GM15510 (cell line): Measurements from ENCODE around the gene YWHAG.

Source experiments
- POLR2A ChIP-seq: IDR thresholded peaks from 3 replicates; pipeline ENCODE4 v1.6.1; 2011; ENCODE audit warnings: borderline replicate concordance; ENCODE audit not compliant: insufficient read length; ENCODE audit errors: extremely low read depth

The YWHAG gene

DNA sequence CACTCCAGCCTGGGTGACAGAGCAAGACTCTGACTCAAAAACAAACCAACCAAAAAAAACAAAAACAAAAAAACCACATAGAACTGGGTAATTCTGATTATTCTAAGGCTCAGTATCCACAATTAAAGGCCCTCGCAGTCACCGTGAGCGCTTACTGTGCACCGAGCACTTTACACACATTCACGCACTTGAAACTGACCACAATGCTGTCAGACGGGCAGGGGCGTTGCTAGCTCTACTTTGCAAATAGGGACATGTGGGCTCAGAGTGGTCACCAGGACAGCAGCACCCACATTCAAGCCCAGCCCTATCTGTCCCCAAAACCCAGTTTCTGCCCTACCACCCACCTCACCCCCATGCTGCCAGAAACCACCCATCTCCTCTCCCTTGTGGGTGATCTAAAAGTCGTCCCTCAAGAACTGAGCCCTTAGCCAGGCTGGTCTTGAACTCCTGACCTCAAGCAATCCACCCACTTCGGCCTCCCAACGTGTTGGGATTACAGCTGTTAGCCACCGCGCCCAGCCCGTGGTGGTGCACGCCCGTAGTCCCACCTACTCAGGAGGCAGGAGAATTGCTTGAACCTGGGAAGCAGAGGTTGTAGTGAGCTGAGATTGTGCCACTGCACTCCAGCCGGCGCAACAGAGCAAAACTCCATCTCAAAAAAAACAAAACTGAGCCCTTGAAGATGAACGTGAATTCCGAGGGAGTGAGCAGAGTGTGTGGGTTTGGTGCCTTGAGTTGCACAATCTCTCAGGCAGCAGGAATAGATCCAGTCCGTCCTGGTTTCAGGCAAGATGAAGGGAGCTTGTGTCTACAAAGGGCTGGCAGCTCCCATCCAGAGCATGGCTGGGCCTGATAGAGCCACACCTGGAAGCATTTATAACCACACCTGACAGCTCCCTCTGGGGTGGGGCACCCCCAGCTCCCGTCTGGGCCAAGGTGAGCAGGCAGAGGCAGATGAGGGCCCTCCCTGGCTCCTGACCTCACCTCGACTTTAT, 61.7 kb downstream of the YWHAG start:
- TF ChIP-seq POLR2A = no peak

DNA sequence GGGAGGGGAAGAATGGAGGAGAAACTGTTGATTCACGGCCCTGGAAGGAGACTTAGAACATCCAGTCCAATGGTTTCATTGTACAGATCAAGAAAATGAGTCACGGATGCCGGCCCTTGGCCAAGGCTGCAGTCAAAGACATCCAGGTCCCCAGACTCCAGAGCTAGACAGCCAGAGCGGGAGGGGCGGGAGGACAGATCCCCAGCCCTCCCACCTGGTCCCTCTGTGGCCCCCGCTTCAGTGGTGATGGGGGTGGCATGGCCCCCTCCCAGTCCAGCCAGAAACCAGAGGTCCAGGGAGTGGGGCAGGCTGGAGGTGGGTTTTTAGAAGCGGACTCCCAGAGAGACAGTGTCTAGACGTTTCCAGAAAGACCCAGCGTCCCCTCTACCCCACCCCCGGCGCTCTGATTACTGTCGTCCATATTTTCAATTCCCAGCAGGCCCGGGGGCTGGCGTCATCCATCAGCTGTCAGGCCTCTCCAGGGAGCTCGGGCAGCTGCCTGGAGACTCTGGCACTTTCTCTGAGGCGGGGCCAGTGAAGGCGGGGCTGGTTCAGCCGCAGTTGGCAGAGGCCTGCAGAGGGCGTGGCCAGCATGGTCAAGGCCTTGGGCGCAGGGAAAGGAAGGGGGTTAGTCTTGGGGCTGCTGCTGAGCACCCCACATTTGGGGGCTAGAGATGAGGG, 64.3 kb downstream of the YWHAG start:
- no peak for TF ChIP-seq POLR2A

DNA sequence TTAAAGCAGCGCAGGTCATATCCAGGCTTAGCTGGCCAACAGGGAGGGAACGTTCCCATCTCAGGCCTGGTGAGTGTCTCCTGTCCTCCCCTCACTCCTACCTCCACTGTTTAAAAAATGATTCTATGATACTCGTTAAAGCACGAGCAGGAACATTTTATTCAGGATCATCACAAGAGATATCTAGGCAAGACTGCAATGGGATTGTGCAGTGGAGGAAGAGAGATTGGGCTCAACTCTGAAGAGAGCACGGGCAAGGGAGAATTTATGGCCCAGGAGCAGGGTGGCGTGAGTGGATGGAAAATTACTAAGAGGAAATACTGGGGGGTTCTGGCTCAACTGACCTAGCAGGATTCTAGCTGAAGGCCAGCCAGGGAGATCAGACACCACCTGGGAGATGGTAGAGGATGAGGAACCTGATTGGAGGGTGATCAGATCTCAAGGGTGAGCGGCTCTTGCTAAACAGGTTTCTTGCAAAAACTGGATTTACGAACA, 65.3 kb downstream of the YWHAG start:
- TF ChIP-seq POLR2A = no peak

DNA sequence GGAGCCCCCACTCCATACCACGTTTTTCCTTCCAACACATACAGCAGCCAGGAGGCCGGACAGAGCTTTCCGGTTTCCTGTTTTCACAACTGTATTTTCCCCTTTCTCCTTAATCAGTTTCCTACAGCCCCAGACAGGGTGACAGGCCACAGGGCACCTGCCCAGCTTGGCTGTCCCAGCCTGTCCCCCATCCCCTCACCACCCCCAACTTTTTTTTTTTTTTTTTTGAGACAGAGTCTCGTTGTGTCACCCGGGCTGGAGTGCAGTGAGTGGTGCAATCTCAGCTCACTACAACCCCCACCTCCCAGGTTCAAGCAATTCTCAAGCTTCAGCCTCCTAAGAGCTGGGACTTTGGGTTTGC, 66.6 kb downstream of the YWHAG start:
- no peak for TF ChIP-seq POLR2A

DNA sequence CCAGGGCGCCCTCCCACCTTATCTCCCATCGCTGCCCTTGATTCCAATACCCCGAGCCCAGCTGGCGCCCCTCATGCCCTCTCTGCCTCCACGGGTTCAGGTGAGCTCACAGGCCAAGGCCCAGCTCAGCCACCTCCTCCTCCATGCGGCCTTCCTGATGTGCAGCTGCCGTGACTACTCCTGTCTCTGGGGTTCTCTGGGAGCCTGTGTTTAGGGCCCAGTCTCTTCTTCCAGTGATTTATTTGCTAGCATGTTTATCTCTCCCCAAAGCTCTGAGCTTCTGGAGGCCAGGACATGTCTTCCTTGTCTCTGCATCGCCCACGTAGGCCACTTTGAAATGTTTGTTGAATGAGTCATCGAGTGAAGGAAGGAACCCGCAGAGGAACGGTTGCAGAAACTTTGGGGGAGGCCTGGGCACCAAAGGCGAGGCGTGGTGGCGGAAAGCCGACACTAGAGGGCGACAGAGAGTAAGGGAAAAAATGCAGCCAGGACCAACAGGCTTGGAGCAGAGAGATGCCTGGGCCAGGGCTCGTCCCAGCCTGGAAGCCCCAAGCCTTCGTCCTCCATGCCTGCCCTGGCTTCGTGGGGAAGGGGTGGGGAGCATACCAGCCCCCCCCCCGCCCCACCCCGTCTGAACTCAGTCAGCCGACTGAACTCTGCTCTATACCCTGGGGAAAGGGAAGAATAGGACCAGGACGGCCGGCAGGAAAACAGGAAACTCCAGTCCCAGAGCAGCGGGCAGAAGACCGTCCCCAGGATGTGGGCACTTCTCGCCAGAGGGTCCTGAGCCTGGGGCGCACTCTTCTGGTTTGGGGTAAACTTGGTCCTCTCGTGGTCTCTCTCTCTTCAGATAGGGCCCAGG, 67.2 kb downstream of the YWHAG start:
- TF ChIP-seq POLR2A = no peak

DNA sequence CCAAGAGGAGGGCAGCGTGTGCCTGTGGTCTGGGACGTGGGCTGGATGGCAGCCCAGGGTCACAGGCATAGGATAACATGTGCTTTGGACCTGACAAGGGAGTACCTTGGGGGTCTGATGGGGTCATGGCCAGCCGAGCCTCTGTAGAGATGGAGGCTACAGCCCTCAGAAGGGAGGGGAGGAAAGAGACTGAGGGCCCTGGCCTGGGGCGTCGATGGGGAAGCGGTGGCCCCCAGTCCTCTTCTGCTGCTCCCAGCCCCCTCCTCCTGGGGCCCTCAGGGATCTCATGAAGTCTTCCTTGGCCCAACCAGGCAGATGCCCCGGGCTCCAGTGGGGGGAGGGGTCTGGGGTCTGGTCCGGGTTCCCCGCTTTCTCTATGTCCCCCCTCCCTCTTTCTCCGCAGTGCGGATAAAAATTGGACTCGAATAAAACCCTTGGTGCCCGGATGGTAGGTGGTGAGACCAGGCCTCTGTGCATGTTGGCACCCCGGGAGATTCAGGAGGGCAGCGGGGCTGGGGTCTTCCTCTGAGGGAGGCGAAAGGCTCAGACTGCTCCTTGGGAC, 71.9 kb downstream of the YWHAG start:
- no peak for TF ChIP-seq POLR2A

DNA sequence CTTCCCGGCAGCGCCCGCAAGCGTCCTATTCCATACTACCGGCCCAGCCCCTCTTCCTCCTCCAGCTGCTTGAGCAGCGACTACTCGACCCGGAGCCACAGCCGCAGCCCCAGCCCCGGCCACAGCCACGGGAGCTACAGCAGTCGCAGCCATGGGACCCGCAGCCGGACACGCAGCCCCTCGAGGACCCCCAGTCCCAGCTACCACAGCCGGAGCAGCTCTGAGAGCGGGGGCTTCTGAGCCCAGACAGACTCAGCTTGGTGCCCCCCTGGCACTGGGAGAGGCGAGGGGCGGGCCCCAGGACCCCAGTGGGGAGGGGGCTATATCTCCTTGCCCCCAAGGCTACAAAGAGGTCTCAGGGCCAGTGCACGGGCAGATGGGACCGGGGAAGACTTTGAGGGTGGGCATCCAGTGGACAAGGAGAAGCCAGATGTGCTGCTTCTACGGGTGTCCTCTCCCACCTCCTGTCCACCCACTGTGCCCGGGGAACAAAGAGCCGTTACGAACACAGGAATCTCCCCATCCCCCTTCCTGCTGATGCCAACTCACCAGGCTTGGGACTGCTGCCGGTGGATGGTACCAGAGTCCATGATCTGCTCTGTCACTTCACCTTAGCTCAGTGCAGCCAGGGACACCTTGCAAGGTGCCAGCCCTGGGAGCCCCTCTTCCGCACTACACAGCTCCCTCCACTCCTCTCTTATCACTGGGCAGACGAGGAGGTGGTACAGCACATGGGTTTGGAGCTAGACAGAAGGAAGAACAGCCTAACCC, 73.0 kb downstream of the YWHAG start:
- TF ChIP-seq POLR2A = no peak

DNA sequence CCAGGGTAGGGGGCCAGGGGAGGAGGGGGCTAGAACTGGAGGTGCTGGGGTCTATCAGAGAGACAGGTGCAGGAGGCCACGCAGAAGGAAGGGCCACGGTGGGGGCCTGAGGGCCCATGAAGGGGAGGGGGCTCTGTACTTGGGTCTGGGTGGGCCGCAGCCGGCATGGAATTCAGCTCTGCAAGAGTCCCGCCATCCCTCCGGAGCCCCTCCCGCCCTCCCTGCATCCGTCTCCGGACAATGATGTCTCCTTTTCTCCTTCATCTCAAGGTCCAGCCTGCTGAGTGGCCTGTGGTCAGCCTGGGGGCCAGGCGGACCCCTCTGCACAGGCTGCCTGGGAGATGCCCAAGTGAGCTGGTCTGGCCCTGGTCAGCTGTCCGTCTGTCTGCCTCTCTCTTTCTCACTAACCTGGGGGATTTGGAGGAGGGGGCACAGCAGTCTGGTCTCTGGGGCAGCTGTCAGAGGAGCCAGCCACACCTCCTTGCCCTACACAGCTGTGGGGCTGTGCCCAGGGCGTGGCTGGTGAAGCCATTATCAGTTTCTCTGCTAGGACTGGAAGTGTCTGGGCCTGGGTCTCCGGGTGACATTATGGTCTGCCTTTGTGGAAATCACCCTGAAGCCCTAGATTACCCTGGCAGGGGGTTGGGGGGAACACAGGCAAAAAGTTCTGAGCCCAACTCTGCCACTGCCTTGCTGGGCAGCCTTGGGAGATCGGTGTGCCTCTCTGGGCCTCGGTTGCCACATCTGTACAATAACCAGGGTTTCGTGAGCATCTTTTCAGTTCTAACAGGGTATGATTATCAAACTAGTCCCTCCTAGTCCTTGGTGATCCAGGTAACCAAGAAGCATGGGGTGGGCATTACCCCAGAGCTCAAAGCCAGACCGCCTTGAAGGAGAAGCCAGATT, 75.3 kb downstream of the YWHAG start:
- no peak for TF ChIP-seq POLR2A

DNA sequence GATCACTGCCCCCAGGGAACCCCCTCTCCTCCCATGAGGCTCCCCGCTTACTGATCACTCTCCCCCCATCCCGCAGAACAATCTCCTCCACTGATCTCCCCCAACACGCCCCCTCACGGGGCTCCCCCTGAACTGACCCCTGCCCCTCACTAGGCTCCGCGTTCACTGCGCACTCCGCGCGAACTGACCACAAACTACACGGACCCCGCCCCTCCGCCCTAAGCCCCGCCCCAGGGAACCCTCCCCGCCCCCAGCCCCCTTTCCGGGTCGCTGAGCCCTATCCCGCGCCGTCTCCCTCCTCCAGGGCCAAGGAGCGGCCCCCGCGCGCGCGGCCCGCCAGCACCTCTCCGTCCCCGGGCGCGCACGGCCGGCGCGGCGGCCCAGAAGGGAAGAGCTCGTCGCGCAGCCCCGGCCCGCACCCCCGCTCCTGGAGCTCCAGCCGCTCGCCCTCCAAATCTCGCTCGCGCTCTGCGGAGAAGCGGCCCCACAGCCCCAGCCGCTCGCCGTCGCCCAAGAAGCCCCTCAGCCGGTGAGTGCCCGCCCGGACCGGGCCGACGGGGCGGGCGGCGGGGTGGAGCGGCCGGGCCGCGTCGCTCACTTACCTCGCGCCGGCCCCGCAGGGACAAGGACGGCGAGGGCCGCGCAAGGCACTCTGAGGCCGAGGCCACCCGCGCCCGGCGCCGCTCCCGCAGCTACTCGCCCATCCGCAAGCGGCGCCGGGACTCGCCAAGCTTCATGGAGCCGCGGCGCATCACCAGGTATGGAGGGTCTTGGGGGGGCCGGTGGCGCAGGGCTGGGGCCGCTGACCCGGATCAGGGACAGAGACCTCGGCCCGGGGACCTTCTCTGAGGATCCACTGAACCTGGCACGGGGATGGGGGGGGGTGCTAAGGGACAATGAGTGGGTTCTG, 76.2 kb downstream of the YWHAG start:
- TF ChIP-seq POLR2A = no peak

DNA sequence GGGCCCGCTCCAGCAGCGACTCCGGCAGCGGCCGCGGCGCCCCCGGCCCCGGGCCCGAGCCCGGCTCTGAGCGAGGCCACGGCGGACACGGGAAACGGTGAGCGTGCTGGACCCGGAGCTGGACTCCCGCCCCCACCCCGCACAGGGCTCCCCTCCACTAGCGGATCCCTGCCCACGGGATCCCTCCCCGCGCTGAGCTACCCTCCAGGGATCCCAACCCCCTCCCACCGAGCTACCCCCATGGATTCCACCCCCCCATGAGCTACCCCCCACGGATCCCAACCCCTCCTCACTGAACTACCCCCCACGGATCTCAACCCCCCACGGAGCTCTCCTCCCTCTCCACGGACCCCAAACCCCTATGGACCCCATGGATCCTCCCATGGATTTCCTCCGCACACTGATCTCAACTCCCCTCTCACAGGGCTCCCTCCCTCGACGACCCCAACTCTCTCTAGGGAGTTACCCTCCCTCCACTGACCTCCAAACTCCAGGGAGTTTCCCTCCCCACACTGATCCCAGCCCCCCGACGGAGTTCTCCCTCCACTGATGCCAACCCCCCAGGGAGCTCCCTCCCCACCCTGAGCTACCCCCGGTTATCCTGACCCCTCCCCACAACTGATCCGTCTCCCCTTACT, 77.0 kb downstream of the YWHAG start:
- TF ChIP-seq POLR2A = no peak

DNA sequence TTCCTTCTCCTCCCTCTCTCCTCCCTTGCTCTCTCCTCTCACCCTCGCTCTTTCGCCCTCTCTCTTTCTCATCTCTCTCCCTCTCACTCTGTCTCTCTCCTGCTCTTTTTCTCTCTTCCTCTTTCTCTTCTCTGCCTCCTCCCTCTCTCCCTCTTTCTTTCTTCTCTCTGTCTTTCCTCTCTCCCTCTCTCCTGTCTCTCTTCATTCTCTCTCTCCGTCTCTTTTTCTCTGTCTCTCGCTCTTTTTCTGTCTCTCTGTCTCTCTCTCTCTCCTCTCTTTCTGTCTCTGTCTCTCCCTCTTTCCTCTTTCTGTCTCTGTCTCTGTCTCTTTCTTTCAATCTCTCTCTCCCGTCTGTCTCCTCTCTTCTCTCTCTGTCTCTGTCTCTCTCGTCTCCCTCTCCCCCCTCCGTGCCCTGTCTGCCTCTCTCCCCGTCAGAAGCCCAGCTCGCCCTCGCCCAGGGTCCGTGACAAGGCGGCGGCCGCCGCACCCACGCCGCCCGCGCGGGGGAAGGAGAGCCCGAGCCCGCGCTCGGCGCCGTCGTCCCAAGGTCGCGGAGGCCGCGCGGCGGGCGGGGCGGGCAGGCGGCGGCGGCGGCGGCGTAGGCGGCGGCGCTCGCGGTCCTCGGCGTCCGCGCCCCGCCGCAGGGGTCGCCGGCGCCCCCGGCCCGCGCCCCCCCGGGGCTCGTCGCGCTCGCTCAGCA, 77.6 kb downstream of the YWHAG start:
- TF ChIP-seq POLR2A = no peak
